HG03342 (cell line): Measurements from ENCODE around the gene PAM.
A peak's percentile ranks its signal among the peaks of the same experiment; 100 is the strongest.
"Not testable (repeated sequence)": the region's sequence is repeated elsewhere in the genome, so short reads cannot be mapped to it uniquely, and the experiment has no call there.

Experiments
- ATAC-seq: cut with Tn5 transposase; IDR thresholded peaks from one replicate; pipeline ENCODE4 v1.9.1; 2021; ENCODE audit warnings: mild to moderate bottlenecking, moderate library complexity; ENCODE audit not compliant: unreplicated experiment

PAM gene

GRCh38 chr5:102975457-102976182 lies 220.5 kb downstream of the PAM start:
- ATAC-seq, result no peak

DNA sequence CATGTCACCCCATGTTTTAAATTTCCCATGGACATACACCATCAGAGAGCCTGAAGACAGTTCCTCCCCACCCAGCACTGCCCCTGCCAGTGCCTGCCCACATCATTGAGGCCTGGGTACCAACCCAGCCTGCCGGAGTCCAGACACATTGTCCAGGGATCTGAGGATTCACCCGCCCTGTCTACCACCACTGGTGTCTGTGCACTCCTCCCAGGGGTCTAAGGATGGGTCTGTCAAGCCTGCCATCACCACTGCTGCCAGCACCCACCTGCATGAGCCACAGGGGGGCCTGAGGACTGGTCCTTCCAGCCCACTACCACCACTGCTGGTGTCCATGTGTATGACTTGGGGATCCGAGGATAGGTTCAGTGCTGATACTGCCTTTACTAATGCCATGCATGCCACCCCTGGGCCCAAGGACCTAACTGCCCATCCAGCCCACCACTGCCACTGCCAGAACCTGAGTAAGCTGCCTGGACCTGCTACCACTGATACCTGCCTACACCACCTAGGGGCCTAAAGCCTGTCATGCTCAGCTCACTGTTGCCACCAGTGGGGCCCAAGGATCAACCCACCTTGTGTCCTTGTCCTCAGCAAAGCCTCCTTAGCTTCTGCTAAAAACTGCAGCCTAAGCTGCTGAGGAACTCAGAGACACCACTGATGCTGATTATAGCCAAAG lies 227.0 kb downstream of the PAM start:
- ATAC-seq, result no peak

DNA sequence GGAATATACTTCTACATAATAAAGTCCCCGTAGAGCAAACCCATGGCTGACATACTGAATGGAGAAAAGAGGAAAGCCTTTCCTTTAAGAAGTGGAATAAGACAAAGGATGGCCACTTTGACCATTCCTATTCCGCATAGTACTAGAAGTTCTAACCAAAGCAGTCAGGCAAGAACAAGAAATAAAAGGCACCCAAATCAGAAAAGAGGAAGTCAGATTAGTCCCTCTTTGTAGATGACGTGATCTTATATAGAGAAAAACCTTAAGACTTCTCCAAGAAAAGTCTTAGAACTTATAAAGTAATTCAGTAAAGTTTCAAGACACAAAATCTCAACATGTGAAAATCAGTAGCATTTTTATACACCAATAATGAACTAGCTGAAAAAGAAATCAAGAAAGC lies 231.0 kb downstream of the PAM start:
- ATAC-seq, result no peak

DNA sequence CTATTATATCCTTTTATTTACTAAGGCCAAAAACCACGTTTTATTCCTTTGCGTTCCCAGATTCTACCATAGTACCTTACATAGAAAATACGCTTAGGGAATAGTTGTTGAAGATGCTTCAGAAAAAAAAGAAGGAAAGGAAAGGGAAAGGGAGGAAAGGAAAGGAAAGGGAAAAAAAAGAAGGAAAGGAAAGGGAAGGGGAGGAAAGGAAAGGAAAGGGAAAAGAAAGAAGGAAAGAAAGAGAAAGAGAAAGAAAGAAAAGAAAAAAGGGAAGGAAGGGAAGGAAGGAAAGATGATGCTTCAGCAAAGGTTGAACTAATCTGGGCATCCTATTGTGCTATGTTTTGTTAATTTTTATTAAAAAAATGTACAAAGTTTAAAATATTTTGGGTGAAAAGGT lies 233.4 kb downstream of the PAM start:
- ATAC-seq, result no peak

- no peak for ATAC-seq
Measured at GRCh38 chr5:102991802-102992201, 236.7 kb downstream of the PAM start.

DNA sequence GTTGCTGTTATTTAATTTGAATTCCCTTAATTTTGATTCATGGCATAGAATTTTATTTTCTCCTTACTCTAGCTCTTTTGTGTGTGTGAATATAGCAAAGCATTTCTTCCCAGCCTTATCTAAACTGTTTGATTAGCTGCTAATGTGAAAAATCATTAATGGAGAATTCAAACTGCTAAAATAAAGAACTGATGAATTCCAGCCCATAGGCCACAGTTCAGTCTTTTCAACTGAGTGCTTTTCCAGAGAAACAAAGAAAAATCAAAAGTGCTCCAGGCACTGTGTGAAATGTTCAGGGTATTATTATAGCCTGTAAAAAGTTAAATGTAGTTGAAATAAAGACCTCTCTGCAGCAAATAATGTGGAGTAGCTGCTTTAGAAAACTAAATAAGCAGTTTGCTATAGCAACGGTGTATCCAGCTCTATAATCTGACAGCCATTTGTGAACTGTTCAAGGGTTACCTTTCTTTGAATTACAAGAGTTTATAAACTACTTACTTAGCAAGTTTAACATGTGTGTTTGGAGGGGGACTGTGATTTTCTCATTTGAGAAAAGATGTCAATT lies 241.0 kb downstream of the PAM start:
- no peak for ATAC-seq

- no peak for ATAC-seq
Measured at GRCh38 chr5:102998224-102998623, 243.1 kb downstream of the PAM start.

DNA sequence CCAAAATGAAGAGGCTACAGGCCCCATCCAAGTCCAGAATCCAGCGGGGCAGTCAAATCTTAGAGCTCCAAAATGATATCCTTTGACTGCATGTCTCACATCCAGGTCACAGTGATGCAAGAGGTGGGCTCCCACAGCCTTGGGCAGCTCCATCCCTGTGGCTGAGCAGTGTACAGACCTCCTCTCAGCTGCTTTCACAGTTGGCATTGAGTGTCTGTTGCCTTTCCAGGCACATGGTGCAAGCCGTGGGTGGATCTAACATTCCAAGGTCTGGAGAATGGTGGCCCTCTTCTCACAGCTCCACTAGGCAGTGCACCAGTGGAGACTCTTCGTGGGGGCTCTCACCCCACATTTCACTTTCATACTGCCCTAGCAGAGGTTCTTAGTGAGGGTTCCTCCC lies 244.1 kb downstream of the PAM start:
- no peak for ATAC-seq

DNA sequence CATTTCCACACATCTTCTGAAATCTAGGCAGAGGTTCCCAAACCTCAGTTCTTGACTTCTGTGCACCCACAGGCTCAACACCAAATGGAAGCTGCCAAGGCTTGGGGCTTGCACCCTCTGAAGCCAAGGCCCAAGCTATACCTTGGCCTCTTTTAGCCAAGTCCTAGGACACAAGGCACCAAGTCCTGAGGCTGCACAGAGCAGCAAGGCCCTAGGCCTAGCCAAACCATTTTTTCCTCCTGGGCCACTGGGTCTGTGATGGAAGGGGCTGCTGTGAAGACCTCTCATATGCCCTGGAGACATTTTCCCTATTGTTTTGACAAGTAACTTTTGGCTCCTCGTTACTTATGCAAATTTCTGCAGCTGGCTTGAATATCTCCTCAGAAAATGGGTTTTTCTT lies 244.5 kb downstream of the PAM start:
- not testable (repeated sequence) for ATAC-seq

DNA sequence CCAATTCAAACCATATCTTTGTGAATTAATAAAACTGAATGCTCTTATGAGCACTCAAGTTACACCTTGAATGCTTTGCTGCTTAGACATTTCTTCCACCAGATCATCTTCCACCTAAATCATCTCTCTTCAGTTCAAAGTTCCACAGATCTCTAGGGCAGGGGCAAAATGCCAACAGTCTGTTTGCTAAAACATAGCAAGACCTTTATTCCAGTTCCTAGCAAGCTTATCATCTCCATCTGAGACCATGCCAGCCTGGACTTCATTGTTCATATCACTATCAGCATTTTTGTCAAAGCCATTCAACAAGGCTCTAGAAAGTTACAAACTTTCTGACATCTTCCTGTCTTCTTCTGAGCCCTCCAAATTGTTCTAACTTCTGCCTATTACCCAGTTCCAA lies 245.0 kb downstream of the PAM start:
- no peak for ATAC-seq

DNA sequence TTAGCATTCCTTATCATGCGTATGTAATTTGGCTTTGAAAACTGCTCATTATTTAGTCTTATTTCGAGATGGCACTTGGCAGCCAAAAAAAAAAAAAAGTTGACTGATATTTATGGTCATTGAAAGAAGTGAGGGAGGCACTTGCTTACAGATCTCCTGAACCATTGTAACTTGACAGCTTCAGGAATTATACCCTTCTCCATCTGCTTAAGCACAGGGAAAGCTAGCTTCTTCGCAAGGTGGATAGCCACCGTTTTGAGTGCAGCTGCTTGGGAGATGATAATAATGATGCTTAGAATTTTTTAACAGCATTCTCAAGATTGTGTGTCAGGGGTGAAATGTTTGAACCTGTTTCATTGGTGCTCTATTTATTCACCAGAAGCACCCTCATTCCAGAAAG lies 248.8 kb downstream of the PAM start:
- ATAC-seq, result no peak

DNA sequence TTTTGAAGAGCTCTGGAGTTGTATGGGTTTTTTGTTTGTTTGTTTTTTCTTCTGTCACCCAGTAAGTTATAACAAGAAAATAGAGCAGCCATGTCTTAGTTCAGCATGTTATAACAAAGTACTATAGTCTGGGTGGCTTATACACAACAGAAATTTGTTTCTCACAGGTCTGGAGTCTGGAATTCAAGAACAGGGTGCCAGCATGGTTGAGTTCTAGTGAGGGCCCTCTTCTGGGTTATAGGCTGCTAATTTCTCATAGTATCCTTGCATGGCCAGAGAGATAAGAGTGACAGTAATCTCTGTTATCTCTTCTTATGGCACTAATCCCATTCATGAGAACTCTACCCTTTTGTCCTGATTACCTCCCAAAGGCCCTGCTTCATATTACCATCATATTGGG lies 250.2 kb downstream of the PAM start:
- ATAC-seq, result no peak

DNA sequence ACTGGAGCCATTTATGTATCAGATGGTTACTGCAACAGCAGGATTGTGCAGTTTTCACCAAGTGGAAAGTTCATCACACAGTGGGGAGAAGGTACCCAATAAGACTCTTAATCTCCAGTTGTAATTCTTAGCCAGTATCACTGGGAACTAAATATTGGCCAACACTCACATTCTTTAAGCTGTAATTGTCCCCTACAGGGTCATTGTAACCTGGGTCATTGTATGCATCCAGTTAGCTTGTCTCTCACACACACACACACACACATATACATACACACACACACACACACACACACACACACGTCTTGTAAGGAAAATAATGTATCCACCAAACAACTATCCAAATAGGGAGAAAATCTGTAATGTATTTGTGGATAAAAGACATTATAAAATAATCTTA lies 251.8 kb downstream of the PAM start:
- ATAC-seq, result no peak

GRCh38 chr5:103010168-103010567 lies 255.1 kb downstream of the PAM start:
- ATAC-seq, result peak; percentile 67

DNA sequence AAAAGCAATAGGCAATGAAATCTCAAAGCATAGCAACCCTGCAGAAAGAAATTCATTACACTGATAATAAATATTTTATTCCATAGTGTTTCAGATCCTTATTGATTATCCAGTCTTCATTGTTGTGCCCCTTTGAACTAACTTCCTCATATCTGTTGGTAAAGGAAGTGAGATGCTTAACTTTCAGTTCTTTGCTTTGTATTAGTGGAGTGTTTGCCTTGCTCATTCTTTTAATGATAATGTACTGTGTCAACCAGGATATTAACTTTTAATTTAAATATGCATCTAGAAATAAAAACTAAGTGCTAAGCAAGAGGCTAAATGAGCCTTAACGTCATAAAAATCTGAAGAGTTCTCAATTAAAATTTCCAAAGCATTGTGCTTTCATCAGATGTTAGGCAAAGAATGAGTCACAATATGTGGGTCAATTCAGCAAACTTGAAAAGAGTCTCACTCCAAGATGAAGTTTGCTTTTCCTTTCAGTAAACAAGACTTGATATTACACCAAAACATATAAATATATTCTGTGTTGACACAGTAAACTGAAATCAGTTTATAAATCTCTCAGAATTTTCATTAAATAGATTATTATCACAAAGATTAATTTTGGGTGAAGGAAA lies 258.9 kb downstream of the PAM start:
- ATAC-seq, result no peak

GRCh38 chr5:103014983-103015382 lies 259.9 kb downstream of the PAM start:
- no peak for ATAC-seq

DNA sequence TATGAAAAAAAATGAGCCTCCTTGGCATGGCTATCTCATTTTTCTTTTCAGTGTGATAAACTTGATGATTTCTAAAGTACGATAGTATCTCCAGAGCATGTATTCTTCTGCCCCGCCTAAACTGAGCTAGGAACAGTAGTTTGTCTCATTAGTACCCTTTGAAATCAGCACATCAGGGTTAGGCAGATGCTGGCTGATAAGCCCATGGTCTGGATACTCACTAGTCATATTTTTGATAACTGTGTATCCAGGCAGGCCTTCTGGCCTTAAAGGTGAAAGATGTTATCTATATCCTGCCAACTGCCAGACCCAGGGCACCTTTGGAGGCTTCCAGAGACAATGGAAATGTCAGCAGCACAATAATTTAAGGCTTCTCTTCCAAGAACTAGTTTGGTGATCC lies 261.1 kb downstream of the PAM start:
- no peak for ATAC-seq

- no peak for ATAC-seq
Measured at GRCh38 chr5:103019804-103020203, 264.7 kb downstream of the PAM start.

DNA sequence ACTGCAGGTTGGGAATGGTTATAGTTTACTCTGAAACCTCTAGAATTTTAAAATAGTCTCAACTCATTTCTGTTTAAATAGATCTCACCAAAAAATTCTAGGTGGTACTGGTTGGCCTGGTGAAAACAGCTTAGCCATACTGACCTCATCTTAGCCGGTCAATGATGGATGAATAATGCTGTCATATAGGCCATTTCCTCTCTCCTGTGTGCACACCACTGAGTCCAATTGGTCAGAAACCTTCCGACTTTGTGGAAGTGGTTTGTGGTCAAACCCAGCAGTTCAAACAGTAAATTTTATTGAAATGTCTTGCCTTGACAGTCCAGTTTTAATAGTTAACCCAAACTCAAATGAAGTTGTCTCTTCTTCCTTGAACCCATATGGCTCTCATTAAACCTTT lies 266.2 kb downstream of the PAM start:
- ATAC-seq, result peak; percentile 98

GRCh38 chr5:103027267-103027666 lies 272.2 kb downstream of the PAM start:
- ATAC-seq, result no peak

DNA sequence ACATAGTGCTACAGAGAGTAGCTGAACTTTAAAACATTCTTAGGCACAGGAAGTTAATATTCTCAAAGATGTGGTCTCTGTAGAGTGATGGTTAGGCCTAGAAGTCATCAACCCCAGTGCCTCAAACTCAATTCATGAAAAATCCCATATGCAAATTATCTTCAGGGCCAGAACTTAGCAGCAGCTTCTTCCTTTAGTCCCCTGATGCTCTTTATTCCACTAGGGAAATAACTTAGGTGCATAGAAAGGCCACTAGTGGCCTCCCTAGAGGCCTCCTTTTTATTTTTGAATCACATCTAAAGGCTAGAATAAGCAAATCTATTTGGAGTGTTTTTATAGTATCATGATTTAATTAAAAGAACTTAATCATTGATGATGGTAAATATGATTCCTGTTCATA lies 276.5 kb downstream of the PAM start:
- no peak for ATAC-seq

DNA sequence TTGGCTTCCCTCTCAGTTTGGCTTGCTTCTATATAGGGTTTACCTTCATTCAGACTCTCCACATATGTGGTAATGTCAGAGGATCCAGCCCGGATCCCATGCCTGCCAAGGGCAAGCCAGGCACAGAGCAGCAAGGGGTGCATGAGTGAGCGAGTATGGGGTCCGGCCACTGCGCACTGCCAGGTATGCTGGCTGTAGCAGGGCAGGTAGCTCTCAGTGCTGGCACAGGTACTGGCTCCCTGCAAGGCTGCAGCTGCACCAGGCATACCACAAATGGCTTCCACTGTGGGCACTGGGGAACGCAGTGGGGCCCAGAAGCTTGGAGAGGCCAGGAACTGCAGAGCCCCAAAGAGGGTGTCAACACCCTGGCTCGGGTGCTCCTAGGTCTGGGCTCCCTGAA lies 278.6 kb downstream of the PAM start:
- ATAC-seq, result no peak
